ENCODE data around the gene G2E3.

DNA sequence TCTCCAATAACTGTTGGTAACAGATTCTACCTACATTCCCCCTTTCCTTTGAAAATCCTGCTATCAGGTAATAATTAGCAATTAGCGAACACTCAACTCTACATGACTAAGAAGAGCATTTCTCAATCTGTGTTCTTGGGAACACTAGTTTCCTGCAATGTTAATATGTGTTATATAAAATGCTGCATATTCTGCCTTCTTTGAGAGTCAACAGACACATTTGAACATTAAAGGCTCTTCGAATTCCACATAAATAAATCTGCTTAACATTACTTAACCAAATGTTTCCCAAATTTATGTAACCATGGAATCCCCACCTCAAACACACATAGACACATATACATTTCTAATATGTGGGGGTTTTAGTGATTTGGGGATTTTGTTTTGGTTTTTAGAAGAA, 41.2 kb upstream of the G2E3 start:
- TF ChIP-seq, protein P1, sequence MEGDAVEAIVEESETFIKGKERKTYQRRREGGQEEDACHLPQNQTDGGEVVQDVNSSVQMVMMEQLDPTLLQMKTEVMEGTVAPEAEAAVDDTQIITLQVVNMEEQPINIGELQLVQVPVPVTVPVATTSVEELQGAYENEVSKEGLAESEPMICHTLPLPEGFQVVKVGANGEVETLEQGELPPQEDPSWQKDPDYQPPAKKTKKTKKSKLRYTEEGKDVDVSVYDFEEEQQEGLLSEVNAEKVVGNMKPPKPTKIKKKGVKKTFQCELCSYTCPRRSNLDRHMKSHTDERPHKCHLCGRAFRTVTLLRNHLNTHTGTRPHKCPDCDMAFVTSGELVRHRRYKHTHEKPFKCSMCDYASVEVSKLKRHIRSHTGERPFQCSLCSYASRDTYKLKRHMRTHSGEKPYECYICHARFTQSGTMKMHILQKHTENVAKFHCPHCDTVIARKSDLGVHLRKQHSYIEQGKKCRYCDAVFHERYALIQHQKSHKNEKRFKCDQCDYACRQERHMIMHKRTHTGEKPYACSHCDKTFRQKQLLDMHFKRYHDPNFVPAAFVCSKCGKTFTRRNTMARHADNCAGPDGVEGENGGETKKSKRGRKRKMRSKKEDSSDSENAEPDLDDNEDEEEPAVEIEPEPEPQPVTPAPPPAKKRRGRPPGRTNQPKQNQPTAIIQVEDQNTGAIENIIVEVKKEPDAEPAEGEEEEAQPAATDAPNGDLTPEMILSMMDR (conservative IDR thresholded peaks at IDR 0.05; ENCODE audit: low read depth in 2 of 2): no peak
- TF ChIP-seq EZH2phosphoT487 (IDR thresholded peaks at IDR 0.05; ENCODE audit: unreplicated experiment) (no peak), EZH2 (IDR thresholded peaks at IDR 0.05; ENCODE audit: low read depth, unreplicated experiment) (no peak), CREB1 (CRISPR knock-in tag; IDR thresholded peaks at IDR 0.05; ENCODE audit: low read depth) (no peak), POLR2AphosphoS5 (IDR thresholded peaks at IDR 0.05; ENCODE audit: low read depth) (no peak), JUNB (IDR thresholded peaks at IDR 0.05; ENCODE audit: unreplicated experiment) (no peak)
